ENCODE measurements around the gene CBLB.
A peak's percentile ranks its signal among the peaks of the same experiment; 100 is the strongest.

Gene CBLB

DNA sequence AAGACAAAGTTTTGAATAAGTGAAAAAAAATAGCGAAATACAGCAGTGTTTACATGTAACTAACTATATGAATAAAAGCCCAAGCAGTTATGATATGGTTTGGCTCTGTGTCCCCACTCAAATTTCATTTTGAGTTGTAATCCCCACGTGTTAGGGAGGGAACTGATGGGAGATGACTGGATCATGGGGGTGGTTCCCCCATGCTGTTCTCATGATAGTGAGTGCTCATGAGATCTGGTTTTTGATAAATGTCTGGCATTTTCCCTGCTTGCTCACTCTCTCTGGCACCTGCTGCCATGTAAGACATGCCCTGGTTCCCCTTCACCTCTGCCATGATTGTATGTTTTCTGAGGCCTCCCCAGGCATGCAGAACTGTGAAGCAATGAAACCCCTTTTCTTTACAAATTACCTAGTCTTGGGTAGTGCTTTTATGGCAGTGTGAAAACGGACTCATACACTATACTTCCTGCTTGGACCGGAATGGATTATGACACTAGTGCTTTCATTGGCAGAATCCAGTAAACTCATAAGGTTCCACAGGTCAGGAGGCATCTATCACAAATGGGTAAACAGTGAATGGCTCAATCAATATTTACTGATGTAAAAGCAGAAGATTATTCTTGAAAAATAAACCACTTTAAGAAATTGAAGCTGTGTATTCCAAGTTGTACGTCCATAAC is 192.1 kb downstream of the CBLB start:
- DNase-seq: peak in 1 of 2 experiments; percentile 7

GRCh38 chr3:105674437-105675065 is 194.3 kb downstream of the CBLB start:
- no peak for DNase-seq

- DNase-seq: no peak
Observed at GRCh38 chr3:105672996-105673395, 195.8 kb downstream of the CBLB start.

- no peak for DNase-seq
Observed at GRCh38 chr3:105662306-105662705, 206.5 kb downstream of the CBLB start.

DNA sequence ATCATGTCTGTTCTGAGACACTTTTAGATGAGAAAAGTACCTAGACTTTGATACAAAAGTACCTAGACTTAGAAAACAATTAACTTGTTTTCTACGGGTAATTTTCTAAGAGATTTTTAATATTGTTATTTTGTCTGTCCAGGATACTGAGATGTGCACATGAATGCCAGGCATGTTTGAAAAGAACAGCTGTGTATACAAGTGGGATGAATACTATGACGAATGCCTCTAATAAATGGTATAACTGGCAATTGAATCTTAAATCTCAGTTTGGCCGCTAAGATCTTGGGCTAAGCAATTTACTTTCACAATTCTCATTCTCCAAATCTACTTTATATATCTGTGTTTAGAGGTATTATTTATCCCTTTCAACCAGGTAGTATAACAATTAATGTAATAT is 207.4 kb downstream of the CBLB start:
- DNase-seq: no peak

GRCh38 chr3:105656651-105657504 is 211.9 kb downstream of the CBLB start:
- DNase-seq: no peak

DNA sequence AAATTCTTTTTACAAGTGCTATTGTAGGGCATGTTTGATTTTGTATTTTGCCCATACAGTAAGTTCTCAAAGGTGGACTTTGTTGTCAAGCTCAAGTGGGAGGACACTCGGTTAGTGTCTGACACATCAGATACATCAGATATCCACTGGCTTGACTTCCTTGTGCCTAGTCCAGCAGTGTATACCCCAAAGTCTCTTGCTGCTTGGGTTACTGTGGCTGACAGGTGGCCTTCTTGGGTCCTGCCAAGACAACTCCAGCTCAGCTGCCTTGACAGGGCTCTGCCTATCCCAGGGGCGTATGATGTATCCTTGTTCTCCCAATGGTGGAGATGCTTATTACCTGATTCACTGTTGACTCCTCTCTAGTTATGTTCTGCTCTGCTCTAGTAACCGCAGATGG is 214.9 kb downstream of the CBLB start:
- DNase-seq: no peak

DNA sequence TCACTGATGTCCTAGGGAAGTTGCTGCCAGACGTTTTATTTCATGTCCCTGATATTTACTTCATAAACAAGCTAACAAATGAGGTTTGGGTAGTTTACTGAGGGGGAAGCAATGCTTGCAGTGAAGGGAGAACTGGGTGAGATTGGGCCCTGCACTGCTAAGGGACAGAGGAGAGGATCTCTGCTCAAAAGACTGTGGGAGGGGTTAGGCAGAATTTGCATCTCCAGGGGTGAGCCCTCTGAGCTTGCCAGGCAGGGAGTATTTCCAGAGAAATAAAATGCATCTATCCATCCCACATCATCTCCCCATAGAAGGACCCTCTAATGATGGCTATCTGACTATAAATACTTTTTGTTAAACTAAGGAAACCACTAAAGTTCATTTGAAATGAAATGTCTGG is 215.6 kb downstream of the CBLB start:
- no peak for DNase-seq

DNA sequence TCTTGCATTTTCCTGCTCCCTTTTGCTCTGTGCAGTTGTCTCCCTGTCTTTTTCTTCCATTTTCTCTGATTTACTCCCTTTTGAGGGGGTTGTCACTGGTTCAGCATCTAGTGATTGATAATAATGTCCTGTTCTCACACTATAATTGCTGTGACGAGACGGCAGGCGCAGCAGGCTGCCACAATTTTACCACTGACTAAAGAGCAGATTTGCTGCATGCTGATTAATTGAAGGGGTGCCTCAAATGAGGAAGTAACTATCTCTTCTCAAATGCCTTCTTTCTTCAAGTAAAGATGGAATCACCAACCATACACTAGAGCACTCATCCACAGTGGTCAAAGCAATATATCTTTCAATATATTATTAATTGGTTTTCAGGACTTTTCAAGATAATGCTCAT is 219.3 kb downstream of the CBLB start:
- DNase-seq: no peak

DNA sequence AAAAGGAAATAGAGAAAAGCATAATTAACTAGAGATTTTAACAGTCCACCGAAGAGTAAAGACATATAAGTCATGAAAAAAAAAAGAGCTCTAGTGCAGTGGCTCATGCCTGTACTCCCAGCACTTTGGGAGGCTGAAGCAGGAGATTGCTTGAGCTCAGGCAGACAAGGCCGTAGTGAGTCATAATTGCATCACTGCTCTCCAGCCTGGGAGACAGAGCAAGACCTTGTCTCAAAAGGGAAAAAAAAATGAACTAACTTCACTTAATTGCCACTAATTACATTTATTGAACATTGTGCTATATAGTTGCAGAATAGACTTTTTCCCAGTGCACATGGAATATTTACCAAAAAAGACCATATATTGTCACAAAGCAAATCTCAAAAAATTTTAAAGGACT is 221.8 kb downstream of the CBLB start:
- DNase-seq: no peak

- no peak for DNase-seq
Observed at GRCh38 chr3:105639131-105639530, 229.7 kb downstream of the CBLB start.

- no peak for DNase-seq
Observed at GRCh38 chr3:105634708-105635107, 234.1 kb downstream of the CBLB start.

- no peak for DNase-seq
Observed at GRCh38 chr3:105629718-105630117, 239.1 kb downstream of the CBLB start.

GRCh38 chr3:105626739-105627138 is 242.1 kb downstream of the CBLB start:
- no peak for DNase-seq

DNA sequence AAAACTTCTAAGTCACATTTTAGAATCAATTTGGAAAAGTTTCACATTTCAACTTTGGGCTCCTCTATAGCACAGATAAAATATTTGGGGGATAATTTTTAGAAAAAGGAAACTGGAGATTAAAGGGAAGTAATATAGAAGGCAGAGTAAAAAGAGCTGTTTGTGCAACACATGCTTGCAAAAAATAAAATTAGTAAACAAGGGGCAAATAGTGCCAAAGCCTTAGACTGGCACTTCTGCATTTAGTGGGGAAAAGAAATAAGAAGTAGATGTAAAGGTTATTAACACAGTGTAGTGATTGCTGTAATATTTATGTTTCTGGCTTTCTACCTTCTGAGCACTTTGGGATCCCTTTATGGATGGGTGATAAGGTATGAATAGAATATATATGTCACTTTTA is 246.6 kb downstream of the CBLB start:
- no peak for DNase-seq

- no peak for DNase-seq
Observed at GRCh38 chr3:105620236-105620635, 248.6 kb downstream of the CBLB start.

DNA sequence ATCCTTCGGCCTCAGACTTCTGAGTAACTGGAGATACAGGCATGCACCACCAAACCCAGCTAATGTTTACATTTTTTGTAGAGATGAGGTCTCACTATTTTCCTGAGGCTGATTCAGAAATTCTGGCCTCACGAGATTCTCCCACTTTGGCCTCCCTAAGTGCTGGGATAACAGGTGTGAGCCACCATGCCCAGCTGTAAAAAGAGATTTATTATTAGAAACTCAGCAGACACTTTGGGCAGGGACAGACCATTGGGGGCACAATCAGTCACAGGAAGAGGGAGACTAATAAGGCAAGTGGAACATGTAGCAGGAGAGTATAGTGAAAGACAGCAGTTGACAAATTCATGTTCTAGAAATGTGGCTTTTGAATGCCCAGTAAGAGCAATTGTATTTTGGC is 249.2 kb downstream of the CBLB start:
- DNase-seq: no peak

DNA sequence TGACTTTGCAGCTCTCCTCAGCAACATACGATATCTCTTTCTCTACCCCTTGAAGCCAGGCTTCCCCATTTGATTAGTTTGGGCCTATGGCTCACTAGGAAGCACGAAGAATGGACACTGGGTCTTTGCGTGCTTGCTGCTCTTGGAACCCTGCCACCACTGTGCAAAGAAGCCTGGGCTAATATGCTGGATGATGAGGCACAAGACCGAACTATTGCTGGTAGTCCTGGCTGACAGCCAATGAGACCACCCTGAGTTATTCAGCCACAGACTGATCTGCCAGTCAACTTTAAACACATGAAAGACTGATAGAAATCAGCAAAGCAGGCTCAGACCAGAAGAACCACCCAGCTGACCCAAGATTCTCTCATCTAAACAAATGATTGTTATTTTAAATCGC is 250.3 kb downstream of the CBLB start:
- DNase-seq: no peak

DNA sequence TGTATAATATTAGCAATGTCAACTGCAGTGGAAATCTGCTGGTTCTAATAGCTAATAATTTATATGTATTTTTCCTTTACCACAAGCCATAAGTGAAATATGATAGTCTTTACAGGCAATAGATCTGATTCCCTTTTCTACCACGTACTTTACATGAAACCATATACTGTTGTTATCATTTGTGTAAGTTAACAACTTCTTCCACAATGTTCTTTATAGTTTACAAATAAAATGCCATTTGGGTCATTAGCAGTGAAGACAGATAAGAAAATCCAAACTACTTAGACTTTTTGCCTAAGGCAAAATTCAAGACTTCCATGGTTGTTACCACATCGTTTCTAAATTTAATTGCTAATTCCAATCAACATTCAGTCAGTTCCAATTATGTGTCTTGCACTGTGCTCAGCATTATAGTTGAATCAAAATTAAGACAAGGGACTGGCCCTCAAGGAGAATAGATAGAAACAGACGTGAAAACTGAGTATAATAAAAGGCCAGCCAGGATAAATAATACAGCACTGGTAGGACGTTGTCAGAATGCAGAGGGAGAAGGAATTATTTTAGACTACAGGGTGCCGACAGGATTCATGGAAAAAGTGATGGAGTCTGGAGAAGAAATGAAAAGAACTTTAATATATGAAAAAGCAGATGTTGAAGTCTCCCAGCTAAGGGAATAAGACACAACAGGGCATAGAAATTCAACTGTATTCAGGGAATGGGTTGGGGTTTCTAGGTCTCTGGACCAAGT is 252.3 kb downstream of the CBLB start:
- no peak for DNase-seq

- DNase-seq: no peak
Observed at GRCh38 chr3:105615814-105616213, 253.0 kb downstream of the CBLB start.

DNA sequence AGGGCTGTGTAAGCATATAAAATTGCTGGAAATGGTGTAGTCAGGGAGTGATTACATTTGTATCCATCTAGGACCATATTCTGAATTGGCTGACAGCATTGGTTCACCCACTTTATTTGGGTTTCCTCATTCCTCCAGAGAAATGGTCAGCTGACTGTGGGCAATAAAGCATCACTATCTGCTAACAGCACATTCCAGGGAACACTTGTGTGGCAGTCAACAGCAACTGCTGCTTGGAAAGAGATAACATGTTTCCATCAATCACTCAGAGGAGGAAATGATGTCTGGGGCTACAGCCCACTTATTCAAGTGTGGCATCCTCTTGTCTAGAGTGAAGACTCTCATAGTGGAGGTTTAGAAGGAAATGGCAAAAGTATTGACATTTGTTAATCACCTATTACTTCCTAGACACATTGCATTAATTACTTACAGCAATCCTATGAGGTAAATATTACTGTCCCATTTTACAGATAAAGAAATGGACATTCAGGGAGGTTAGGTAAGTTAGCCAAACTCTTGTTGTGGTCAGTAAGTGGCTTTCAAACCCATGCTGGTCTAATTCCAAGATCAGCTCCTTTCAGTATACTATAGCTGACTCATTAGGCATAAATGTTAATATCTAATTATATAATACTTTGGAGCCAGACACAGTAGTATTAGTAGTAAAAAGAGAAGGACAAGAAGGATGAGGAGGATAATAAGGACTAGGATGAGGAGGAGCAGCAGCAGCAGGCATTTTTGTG is 254.4 kb downstream of the CBLB start:
- no peak for DNase-seq

DNA sequence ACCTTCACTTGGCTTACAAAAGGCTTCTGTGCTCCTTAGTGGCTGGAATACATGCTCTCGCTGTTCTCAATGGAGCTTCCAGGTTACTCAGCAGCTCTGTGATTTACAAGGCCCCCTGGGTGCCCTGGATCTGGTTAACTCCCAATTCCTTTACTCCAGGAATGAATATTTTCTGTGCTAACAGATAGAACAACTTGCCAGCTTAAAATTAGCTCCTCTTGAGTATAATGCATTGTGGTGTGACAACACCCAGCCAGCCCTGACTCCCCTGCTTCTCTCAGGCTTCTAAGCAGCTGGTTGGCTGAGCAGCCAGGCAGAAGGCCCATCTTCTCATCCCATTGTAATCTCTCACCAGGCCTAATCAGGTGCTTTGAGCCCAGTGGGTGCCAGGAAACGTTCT is 255.7 kb downstream of the CBLB start:
- no peak for DNase-seq
